ENCODE results near the gene RTP2.

DNA sequence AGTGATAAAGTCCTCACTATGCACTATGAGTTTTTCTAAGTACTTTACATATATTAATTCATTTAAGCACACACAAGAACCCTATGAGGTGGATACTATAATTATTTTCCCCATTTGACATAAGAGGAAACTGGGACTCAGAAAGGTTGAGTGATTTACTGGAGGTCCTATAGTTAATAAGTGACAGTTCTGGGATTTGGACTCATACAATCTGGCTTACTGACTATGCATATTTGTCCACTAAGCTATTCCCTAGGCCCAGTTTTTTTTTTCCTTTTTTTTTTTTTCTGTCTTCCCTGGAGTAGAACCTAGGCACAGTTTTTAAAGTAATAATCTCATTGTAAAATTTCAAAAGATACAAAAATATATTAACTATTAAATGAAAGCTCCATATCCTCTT lies 6.3 kb upstream of the RTP2 start:
- TF ChIP-seq EZH2 (IDR thresholded peaks at IDR 0.05) (no peak), POLR2AphosphoS5 (IDR thresholded peaks at IDR 0.05; ENCODE audit: borderline replicate concordance, low read depth, low read length) (no peak), FOXP2 (optimal IDR thresholded peaks at IDR 0.05; ENCODE audit: control extremely low read depth, extremely low read length, insufficient read depth) (no peak)

Measured in SK-N-MC (cell line).